GM12878 (cell line): ENCODE results near the gene MTHFD1L. TPM values are rescaled to one million over a fixed set of nuclear protein-coding genes. Genes with fewer than 3 reads are reported as not detected.

Source experiments
- ATAC-seq: fragments of 200-7000 bp; cut with Tn5 transposase; 3 replicates; pipeline ENCODE4 v1.9.1; 2020; ENCODE audit warnings: mild to moderate bottlenecking, moderate library complexity
- BruUV-seq: library from RNA; stranded (reverse); fragments of 400-500 nt; replicated peaks from 2 replicates; lab custom pipeline; 2021; lab: Mats Ljungman, UMichigan
- CTCF ChIA-PET: fragments of 300-600 bp; sonication (Branson Sonifier 250); formaldehyde crosslinking; extraction: SDS; loops from one replicate; lab custom pipeline; 2021; ENCODE audit warnings: inconsistent platforms; lab: Yijun Ruan, JAX
- POLR2A ChIA-PET: fragments of 350-600 bp; formaldehyde crosslinking; extraction: SDS; loops from one replicate; lab custom pipeline; 2021; ENCODE audit warnings: inconsistent platforms; lab: Charles Lee
- RAD21 ChIA-PET: fragments of 300-600 bp; sonication (Branson Sonifier 250); formaldehyde crosslinking; loops from one replicate; lab custom pipeline; 2023; ENCODE audit warnings: antibody characterized with exemption; ENCODE audit not compliant: unreplicated experiment; lab: Charles Lee
- SMC1A ChIA-PET: fragments of 300-600 bp; sonication (Branson Sonifier 250); formaldehyde crosslinking; loops from one replicate; lab custom pipeline; 2023; ENCODE audit not compliant: unreplicated experiment, uncharacterized antibody; lab: Charles Lee
- DNase-seq: peaks from one replicate; pipeline ENCODE4 v3.0.0-alpha.2; 2011; ENCODE audit warnings: low read depth, low spot score
- FAIRE-seq: peaks from 3 replicates; lab custom pipeline; 2011; peaks lifted over from hg19 to GRCh38; lab: Jason Lieb, UNC
- H2AFZ ChIP-seq: 2 replicates; pipeline ENCODE4 v1.6.0; 2011; ENCODE audit warnings: low read depth, low read length, control low read depth; ENCODE audit not compliant: control insufficient read depth
- H3K27ac ChIP-seq: 2 replicates; pipeline ENCODE4 v1.5.1; 2011; ENCODE audit warnings: control low read depth; ENCODE audit not compliant: control insufficient read depth, insufficient read depth
- H3K27me3 ChIP-seq, 2 experiments: replicated peaks in 1 of 2; 2 replicates each; pipeline versions ENCODE4 v1.6.0 to v1.6.1; 2011; ENCODE audit warnings: low read length in 1 of 2; ENCODE audit not compliant: control insufficient read depth in 2 of 2, insufficient read depth in 2 of 2
- H3K36me3 ChIP-seq, 2 experiments: 2 replicates each; pipeline ENCODE4 v1.5.1; 2011; ENCODE audit warnings: low read length in 1 of 2; ENCODE audit not compliant: control insufficient read depth in 2 of 2, insufficient read depth in 2 of 2
- H3K4me1 ChIP-seq: 2 replicates; pipeline ENCODE4 v1.6.1; 2011; ENCODE audit warnings: mild to moderate bottlenecking, low read length, moderate library complexity, mixed read lengths; ENCODE audit not compliant: control insufficient read depth, insufficient read depth
- H3K4me2 ChIP-seq: 2 replicates; pipeline ENCODE4 v1.6.0; 2011; ENCODE audit warnings: control low read depth; ENCODE audit not compliant: control insufficient read depth, insufficient read depth
- H3K4me3 ChIP-seq: fragments of 200-600 bp; sonication (generic); 2 replicates; pipeline ENCODE4 v1.5.1; 2016
- H3K79me2 ChIP-seq: 2 replicates; pipeline ENCODE4 v1.6.0; 2011; ENCODE audit warnings: low read length; ENCODE audit not compliant: control insufficient read depth, insufficient read depth
- H3K9ac ChIP-seq: 2 replicates; pipeline ENCODE4 v1.8.0; 2011; ENCODE audit warnings: low read length, control low read depth, mixed read lengths; ENCODE audit not compliant: control insufficient read depth, insufficient read depth
- H3K9me3 ChIP-seq: replicated peaks from 3 replicates; pipeline ENCODE4 v1.5.1; 2011; ENCODE audit warnings: mild to moderate bottlenecking, low read length; ENCODE audit not compliant: control insufficient read depth, insufficient read depth
- H4K20me1 ChIP-seq: 2 replicates; pipeline ENCODE4 v1.6.0; 2011; ENCODE audit not compliant: control insufficient read depth, insufficient read depth
- ATF7 ChIP-seq: fragments of 450-650 bp; IDR thresholded peaks from 2 replicates; pipeline ENCODE4 v1.6.1; 2016; ENCODE audit warnings: low read depth, mild to moderate bottlenecking
- CBX3 ChIP-seq: fragments of 200-600 bp; sonication (generic); IDR thresholded peaks from 2 replicates; pipeline ENCODE4 v1.6.1; 2016; ENCODE audit warnings: low read depth, borderline replicate concordance
- FOXK2 ChIP-seq: fragments of 450-650 bp; IDR thresholded peaks from 2 replicates; pipeline ENCODE4 v1.6.1; 2017; ENCODE audit warnings: mild to moderate bottlenecking, moderate library complexity
- LARP7 ChIP-seq: fragments of 450-650 bp; IDR thresholded peaks from 2 replicates; pipeline ENCODE4 v1.6.1; 2017; ENCODE audit warnings: mild to moderate bottlenecking
- MEF2B ChIP-seq: fragments of 450-650 bp; IDR thresholded peaks from 2 replicates; pipeline ENCODE4 v1.6.1; 2018; ENCODE audit warnings: mild to moderate bottlenecking, moderate library complexity; ENCODE audit not compliant: partially characterized antibody, poor library complexity, severe bottlenecking
- MYC ChIP-seq: IDR thresholded peaks from 2 replicates; pipeline ENCODE4 v1.6.1; 2011; ENCODE audit warnings: mild to moderate bottlenecking, low read length, moderate library complexity, inconsistent platforms; ENCODE audit not compliant: insufficient read depth, insufficient replicate concordance, insufficient read length, severe bottlenecking
- NFXL1 ChIP-seq: fragments of 450-650 bp; IDR thresholded peaks from 2 replicates; pipeline ENCODE4 v1.6.1; 2017; ENCODE audit warnings: antibody characterized with exemption, mild to moderate bottlenecking, borderline replicate concordance
- NFYA ChIP-seq: IDR thresholded peaks from 2 replicates; pipeline ENCODE4 v1.6.1; 2011; ENCODE audit warnings: low read depth, mild to moderate bottlenecking, low read length, improper control_type of control experiment, borderline replicate concordance
- POU2F2 ChIP-seq: IDR thresholded peaks from 3 replicates; pipeline ENCODE4 v1.6.1; 2011; ENCODE audit warnings: low read depth, mild to moderate bottlenecking, low read length, borderline replicate concordance
- RELA ChIP-seq: fragments of 450-650 bp; IDR thresholded peaks from 2 replicates; pipeline ENCODE4 v1.8.0; 2014; ENCODE audit warnings: borderline replicate concordance; ENCODE audit not compliant: partially characterized antibody
- RFX5 ChIP-seq: IDR thresholded peaks from 2 replicates; pipeline ENCODE4 v1.6.1; 2011; ENCODE audit warnings: low read depth, low read length, improper control_type of control experiment
- TCF12 ChIP-seq: IDR thresholded peaks from 2 replicates; pipeline ENCODE4 v1.6.1; 2011; ENCODE audit warnings: low read depth, mild to moderate bottlenecking, low read length
- WGBS: methylation state at CpG from one replicate; pipeline ENCODE4 v1.1.6; 2016; ENCODE audit warnings: low lambda C conversion rate; ENCODE audit not compliant: insufficient replicate concordance, insufficient coverage; ENCODE audit errors: missing lambda C conversion rate; 5-methylcytosine and 5-hydroxymethylcytosine counted together
- in situ Hi-C: fragments of 300-500 bp; cut with MboI; formaldehyde crosslinking; loops from 9 replicates; pipeline ENCODE4 v1.14.3; 2018; ENCODE audit warnings: mixed read lengths
- intact Hi-C: fragments of 100-400 bp; cut with micrococcal nuclease; formaldehyde crosslinking; loops from one replicate; pipeline ENCODE4 v1.14.2; 2022; ENCODE audit not compliant: unreplicated experiment
- polyA plus RNA-seq, 11 experiments: library from polyadenylated mRNA; depleted of rRNA in 4 of 11; unstranded in 6 of 11; stranded (reverse) in 5 of 11; fragments of >200 nt; fragmentation: Nextera tagmentation in 4 of 11; fragmentation: Illumina TruSeq in 1 of 11; extraction: Ambion mirVana in 4 of 11; extraction: Trizol in 1 of 11; gene quantifications; 1 replicate in 1 of 11; 2 replicates in 10 of 11; pipeline versions ENCODE4 v1.2.1 to v1.2.3, GENCODE V29; 2011 to 2016; ENCODE audit warnings: inconsistent platforms in 2 of 11, missing spikeins in 2 of 11, low read depth in 1 of 11
- total RNA-seq, 4 experiments: library from RNA; depleted of rRNA in 3 of 4; stranded (reverse); fragments of >200 nt in 3 of 4; fragmentation: Illumina TruSeq in 1 of 4; extraction: Trizol in 1 of 4; gene quantifications; 2 replicates each; pipeline versions ENCODE4 v1.2.1 to v1.2.3, GENCODE V29; 2013 to 2021
- TF ChIP-seq, protein P1 (sequence below): IDR thresholded peaks from 2 replicates; pipeline ENCODE4 v1.6.1; 2011; ENCODE audit warnings: mild to moderate bottlenecking, low read depth, low read length, moderate library complexity; ENCODE audit not compliant: insufficient replicate concordance
- TF ChIP-seq, protein P2 (sequence below): fragments of 450-650 bp; formaldehyde crosslinking; IDR thresholded peaks from 2 replicates; pipeline ENCODE4 v1.4.0; 2020; ENCODE audit warnings: mild to moderate bottlenecking, moderate library complexity
- TF ChIP-seq, protein P3 (sequence below): IDR thresholded peaks from 2 replicates; pipeline ENCODE4 v1.6.1; 2011; ENCODE audit warnings: low read depth, mild to moderate bottlenecking, low read length, moderate library complexity, borderline replicate concordance; ENCODE audit errors: extremely low read depth
- TF ChIP-seq, protein P4 (sequence below): IDR thresholded peaks from 2 replicates; pipeline ENCODE4 v1.6.1; 2011; ENCODE audit warnings: borderline replicate concordance, low read depth, mild to moderate bottlenecking, moderate library complexity, mixed read lengths, low read length; ENCODE audit not compliant: insufficient read depth; ENCODE audit errors: extremely low read length

The MTHFD1L gene
- total and polyA plus RNA-seq, 10 of the 15 experiments (the other 5 are each of a cell fraction or from before 2014, with no cell fraction given) = 11.7 to 75.5 (median 28.8) TPM

DNA sequence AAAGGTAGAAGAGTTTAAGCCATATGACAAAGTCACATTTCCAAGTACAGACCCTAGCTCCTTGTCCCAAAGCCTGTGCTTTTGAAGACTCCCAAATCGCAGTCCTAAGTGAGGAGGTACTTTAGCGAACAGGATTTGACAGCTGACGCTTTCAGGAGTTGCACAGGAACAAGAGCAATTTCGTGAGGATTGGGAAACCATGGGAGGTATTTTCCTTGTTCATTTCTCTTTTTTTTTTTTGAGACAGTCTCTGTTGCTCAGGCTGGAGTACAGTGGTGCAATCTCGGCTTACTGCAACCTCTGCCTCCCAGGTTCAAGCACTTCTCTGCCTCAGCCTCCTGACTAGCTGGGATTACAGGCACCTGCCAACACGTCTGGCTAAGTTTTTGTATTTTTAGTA is 150.6 kb downstream of the MTHFD1L start:
- H3K27ac ChIP-seq = no peak overlapping the region
- TF ChIP-seq NFXL1 (no peak), RELA (no peak), FOXK2 (no peak), MEF2B (no peak), CBX3 (no peak), ATF7 (no peak), NFYA (no peak), POU2F2 (no peak), LARP7 (no peak), MYC (no peak), TCF12 (no peak), RFX5 (no peak)
- TF ChIP-seq, protein P1, sequence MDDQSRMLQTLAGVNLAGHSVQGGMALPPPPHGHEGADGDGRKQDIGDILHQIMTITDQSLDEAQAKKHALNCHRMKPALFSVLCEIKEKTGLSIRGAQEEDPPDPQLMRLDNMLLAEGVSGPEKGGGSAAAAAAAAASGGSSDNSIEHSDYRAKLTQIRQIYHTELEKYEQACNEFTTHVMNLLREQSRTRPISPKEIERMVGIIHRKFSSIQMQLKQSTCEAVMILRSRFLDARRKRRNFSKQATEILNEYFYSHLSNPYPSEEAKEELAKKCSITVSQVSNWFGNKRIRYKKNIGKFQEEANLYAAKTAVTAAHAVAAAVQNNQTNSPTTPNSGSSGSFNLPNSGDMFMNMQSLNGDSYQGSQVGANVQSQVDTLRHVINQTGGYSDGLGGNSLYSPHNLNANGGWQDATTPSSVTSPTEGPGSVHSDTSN = no peak
- TF ChIP-seq, protein P2, sequence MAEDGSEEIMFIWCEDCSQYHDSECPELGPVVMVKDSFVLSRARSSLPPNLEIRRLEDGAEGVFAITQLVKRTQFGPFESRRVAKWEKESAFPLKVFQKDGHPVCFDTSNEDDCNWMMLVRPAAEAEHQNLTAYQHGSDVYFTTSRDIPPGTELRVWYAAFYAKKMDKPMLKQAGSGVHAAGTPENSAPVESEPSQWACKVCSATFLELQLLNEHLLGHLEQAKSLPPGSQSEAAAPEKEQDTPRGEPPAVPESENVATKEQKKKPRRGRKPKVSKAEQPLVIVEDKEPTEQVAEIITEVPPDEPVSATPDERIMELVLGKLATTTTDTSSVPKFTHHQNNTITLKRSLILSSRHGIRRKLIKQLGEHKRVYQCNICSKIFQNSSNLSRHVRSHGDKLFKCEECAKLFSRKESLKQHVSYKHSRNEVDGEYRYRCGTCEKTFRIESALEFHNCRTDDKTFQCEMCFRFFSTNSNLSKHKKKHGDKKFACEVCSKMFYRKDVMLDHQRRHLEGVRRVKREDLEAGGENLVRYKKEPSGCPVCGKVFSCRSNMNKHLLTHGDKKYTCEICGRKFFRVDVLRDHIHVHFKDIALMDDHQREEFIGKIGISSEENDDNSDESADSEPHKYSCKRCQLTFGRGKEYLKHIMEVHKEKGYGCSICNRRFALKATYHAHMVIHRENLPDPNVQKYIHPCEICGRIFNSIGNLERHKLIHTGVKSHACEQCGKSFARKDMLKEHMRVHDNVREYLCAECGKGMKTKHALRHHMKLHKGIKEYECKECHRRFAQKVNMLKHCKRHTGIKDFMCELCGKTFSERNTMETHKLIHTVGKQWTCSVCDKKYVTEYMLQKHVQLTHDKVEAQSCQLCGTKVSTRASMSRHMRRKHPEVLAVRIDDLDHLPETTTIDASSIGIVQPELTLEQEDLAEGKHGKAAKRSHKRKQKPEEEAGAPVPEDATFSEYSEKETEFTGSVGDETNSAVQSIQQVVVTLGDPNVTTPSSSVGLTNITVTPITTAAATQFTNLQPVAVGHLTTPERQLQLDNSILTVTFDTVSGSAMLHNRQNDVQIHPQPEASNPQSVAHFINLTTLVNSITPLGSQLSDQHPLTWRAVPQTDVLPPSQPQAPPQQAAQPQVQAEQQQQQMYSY (CRISPR knock-in tag) = no peak
- TF ChIP-seq, protein P3, sequence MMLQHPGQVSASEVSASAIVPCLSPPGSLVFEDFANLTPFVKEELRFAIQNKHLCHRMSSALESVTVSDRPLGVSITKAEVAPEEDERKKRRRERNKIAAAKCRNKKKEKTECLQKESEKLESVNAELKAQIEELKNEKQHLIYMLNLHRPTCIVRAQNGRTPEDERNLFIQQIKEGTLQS = no peak
- TF ChIP-seq, protein P4, sequence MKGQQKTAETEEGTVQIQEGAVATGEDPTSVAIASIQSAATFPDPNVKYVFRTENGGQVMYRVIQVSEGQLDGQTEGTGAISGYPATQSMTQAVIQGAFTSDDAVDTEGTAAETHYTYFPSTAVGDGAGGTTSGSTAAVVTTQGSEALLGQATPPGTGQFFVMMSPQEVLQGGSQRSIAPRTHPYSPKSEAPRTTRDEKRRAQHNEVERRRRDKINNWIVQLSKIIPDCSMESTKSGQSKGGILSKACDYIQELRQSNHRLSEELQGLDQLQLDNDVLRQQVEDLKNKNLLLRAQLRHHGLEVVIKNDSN = no peak
- ChIA-PET SMC1A (interaction anchor here (0.7 to 7.3 kb wide), 3 partner anchors 48 to 319 kb away, joined by 4 to 128 read pairs (median 18); no protein-coding TSS in a partner anchor), POLR2A (interaction anchor here (1.2 kb wide), 1 partner anchor 138 kb away, joined by 3 read pairs; no protein-coding TSS in a partner anchor), CTCF (interaction anchor here (1.3 to 4.8 kb wide), 4 partner anchors 11 to 308 kb away, joined by 3 to 259 read pairs (median 17); no protein-coding TSS in a partner anchor), RAD21 (interaction anchor here (4.8 kb wide), 1 partner anchor 309 kb away, joined by 83 read pairs; no protein-coding TSS in a partner anchor)
- H3K79me2 ChIP-seq = no peaks in the 10 kb centered on the region
- 94% methylated on average over 6 of the region's 6 CpGs for WGBS
- intact Hi-C loops (no loop called here), in situ Hi-C loops (no loop called here)
- H4K20me1 ChIP-seq = no peaks in the 10 kb centered on the region
- no TSS peak for BruUV-seq
- H3K9me3 ChIP-seq = no peaks in the 10 kb centered on the region
- H3K4me1 ChIP-seq = no peaks in the 10 kb centered on the region
- no peaks in the 10 kb centered on the region for H3K27me3 ChIP-seq
- ATAC-seq (no peak), FAIRE-seq (no peak), DNase-seq (no peak)
- H3K9ac ChIP-seq = no peak overlapping the region
- H2AFZ ChIP-seq = no peak overlapping the region
- no peak overlapping the region for H3K4me3 ChIP-seq
- H3K4me2 ChIP-seq = no peak overlapping the region
- peaks cover 4 to 20% of the 10 kb centered on the region in 2 experiments for H3K36me3 ChIP-seq
